Stimulated activated CD8-positive, alpha-beta memory T cell treated with anti-CD3 and anti-CD28 coated beads, Interleukin-4, amount 100 ng/mL, for 48 hours (primary cell): ENCODE measurements around the gene LONP2.
"Not testable (repeated sequence)": the region's sequence is repeated elsewhere in the genome, so short reads cannot be mapped to it uniquely, and the experiment has no call there.

Experiments
- DNase-seq: peaks from one replicate; pipeline ENCODE4 v3.0.0-alpha.2; 2020

The LONP2 gene

DNA sequence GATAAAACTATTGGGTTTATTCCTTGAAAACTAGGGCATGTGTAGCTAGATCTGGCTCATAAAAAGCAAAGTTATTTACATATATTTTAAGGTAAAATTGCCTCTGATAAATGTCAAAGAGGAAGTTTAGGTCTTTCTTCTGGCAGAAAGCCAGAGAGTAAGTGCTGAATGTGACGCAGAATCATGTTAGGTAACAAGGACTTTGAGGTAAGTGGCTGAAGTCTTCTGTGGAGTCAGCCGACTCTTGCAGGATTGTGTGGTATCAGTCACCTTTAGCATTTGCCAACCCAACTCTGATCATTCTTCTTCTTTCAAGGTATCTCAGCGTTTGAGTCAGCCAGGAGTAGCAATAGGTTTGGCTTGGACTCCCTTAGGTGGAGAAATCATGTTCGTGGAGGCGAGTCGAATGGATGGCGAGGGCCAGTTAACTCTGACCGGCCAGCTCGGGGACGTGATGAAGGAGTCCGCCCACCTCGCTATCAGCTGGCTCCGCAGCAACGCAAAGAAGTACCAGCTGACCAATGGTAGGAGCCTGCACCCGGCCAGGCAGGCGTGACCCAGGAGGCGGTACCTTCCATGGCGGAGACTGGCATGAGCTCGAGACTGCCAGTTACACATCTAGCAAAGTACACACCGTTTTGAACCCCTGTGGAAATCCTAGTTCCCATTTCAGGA, 103.2 kb downstream of the LONP2 start:
- DNase-seq, result no peak

DNA sequence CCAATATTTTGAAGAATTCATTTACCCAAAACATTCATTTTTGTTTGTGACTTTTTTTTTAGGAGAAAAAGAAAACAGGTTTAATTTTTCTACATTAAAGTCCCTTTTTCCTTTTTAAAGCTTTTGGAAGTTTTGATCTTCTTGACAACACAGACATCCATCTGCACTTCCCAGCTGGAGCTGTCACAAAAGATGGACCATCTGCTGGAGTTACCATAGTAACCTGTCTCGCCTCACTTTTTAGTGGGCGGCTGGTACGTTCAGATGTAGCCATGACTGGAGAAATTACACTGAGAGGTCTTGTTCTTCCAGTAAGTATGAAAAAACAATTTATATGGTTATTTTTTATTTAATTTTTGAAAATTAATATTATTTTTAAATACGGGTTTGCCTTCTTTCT, 103.9 kb downstream of the LONP2 start:
- no peak for DNase-seq

DNA sequence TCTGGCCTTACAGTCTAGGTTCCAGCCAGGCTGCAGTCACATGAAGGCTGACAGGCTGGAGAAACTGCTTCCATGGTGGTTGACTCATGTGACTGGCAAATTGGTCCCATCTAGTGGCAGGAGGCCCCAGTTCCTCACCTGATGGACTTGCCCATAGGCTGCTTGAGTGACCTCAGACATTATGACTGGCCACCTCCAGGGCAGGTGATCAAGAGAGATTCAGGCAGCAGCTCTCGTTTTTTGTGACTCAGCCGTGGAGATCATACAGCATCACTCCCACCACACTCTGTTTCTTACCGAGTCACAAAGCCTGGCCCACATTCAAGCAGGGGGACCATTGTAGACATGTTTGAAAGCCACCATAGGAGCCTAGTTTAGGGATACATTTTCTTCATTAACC, 106.6 kb downstream of the LONP2 start:
- peak; percentile 42 for DNase-seq

DNA sequence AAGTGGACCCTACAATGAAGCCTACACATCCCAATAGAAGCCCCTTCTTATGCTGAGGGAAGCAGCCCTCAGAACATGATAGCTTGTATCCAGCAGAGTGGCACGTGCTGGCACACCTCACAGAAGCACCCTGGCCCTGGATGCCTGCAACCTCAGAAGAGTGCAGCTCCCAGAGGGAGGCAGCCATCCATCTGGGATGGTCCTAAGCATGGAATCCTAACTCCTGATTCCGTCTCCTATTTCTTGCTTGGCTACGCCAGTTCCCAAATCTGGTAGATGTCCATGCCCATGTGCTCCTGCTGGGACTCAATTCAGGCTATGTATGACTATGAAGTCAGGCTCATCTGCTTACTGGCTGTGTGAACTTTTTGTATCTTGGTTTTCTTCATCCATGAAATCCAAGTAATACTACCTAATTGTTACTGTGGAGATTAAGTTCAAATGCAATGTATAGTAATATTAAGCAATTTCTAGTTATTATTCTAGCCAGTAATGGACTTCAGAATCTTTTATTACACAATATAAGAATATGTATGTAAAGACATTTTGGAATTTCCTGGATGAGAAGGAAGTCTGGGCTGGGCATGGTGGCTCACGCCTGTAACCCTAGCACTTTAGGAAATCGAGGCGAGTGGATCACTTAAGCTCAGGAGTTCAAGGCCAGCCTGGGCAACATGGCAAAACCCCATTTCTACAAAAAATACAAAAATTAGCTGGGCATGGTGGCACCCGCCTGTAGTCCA, 108.7 kb downstream of the LONP2 start:
- no peak for DNase-seq

DNA sequence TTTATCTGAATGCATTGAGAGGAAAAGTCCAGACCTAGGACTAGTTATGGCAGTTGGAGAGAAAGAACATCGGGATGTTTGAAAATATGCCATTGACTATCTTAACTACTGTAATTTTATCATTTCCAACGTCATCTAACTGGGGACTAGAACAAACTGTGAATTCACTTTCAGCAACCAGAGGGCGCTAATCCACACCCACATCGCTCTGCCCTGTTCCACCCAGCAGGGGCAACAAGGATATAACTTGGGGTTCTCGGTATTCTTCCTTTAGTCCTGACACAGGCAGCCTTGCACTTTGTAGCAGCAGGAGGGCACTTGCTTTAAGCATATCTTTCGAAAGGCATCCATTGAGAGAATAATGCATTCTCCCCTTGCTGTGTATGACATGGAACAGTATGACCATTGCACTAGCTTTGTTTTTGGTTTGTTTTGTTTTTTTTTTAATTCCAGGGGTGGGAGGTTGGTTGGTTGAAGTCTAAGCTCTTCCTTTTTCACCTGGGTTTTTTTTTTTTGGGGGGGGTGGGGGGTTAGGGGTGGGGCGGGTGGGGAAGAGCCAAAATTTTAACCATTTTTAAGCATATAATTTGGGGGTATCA, 109.6 kb downstream of the LONP2 start:
- DNase-seq, result peak; percentile 68

DNA sequence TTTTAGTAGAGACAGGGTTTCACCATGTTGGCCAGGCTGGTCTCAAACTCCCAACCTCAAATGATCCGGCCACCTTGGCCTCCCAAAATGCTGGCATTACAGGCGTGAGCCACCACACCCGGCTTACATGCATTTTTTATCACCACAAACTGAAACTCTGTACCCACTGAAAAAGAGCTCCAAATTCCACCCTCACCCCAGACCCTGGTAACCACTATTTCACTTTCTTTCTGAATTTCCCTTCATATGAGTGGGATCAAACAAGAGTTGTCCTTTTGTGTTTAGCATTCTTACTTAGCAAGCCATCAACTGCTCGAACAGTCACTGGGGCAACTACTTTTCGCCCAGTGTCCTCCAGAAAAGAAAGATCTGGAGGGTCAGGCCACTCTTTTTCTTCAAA, 110.3 kb downstream of the LONP2 start:
- peak; percentile 39 for DNase-seq

DNA sequence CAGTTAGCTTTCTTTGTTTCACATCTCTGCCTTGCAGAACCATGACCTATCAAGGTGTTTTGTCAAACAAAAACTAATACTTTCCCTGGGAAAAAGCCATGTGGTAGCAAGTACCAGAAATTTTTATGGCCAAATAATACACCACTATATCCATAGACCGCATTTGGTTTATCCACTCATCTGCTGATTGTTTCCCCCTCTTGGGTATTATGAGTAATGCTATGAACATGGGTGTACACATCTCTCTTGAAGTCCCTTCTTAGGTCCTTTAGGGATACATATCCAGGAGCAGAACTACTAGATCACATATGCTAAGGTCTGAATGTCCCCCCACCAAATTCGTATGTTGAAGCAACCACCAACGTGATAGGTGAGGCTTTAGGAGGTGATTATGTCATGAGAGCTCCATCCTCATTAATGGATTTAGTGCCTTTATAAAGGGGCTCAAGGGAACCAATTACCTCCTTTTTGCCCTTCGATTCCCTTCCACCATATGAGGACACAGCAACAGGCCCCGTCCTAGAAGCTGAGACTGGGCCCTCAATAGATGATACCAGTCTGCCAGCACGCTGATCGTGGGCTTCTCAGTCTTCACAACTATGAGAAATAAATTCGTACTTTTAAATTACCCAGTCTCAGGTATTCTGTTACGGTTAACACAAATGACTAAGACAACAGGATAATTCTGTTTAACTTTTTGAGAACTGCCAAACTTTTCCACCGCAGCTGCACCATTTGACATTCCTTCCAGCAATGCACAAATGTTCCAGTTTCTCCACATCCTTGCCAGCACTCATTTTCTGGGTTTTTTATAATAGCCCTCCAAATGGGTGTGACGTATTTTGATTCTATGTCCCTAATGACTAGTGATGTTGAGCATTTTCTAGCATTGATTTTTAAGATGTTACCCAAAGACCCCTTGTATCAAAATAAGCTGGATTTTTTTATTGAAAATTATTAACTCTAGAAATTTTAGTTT, 111.1 kb downstream of the LONP2 start:
- no peak for DNase-seq

DNA sequence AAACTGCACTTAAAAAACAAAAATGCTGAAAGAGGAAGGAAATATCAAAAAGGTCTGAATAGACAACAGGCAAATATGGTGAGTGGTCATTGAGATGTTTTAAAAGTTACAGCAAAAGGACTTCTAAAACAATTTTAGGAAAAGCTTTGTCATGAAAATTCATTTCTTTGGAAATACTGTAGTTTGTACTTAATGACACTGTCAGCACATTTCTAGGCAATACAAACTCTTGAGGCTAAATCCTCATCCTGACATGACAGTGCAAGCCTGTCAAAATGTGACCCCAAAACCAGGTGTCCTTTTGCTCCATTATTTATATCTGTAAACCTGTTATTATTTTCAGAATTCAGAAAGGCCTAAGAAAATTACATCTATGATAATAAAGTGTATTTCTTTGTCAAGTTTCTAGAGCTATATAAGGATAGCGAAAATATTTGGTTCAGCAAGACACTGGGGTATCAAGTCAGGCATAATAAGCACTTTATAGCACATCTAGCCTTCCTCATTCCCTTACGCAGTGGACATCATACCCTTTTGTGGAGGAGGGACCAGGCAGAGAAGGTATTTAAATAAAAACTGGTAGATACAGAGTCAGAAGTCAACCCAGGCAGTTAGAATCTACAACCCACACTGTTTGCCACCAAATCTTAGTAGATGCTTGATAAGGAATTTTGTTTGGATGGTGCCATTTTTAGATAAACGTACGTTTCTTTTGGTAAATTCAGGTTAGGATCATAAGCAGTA, 112.7 kb downstream of the LONP2 start:
- DNase-seq, result no peak

DNA sequence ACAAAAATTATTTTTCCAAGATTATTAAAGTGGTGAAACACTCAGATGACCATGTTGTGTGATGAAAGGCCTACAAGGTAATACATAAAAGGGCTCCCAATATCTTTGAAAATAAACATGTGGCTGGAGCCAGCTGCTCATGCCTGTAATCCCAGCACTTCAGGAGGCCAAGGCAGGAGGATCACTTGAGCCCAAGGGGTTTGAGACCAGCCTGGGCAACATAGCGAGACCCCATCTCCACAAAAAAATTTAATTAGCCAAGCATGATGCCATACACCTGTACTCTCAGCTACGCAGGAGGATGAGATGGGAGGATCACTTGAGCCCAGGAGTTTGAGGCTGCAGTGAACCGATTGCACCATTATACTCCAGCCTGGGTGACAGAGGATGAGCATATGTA, 114.3 kb downstream of the LONP2 start:
- no peak for DNase-seq

DNA sequence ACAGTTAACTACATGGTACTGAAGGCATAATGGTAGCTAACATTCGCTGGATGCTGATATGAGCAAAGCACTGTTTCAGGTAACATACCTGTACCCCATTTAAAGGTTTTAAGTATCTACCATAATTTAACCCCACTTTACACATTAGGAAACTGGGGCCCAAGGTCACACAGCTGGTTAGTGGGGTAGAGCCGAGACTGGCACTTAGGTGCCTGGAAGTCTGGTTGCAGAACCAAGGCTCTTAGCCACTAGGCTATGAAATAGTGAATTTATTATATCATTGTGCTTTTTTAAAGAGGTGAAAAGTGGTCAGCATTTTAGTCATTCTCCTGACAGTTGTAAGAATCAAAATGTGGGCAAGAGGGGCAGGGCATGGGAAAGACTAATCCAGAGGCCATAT, 115.9 kb downstream of the LONP2 start:
- DNase-seq, result no peak

DNA sequence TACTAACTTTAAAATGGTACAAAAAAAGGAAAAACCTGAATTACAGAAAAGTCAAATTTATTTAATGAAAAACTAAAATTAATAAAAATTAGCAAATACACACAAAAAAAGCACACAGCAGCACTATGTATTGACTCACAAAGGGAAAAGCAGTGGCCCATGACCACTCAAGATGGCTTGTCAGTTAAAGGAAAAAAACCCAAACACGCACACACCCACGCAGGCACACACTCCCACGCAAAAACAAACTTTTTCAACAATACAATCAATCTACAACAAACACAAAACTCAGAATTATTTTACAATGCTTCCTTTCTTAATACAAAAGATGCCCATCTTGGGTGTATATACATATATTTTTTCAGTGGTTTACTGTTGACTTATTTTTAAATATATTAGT, 116.9 kb downstream of the LONP2 start:
- no peak for DNase-seq

DNA sequence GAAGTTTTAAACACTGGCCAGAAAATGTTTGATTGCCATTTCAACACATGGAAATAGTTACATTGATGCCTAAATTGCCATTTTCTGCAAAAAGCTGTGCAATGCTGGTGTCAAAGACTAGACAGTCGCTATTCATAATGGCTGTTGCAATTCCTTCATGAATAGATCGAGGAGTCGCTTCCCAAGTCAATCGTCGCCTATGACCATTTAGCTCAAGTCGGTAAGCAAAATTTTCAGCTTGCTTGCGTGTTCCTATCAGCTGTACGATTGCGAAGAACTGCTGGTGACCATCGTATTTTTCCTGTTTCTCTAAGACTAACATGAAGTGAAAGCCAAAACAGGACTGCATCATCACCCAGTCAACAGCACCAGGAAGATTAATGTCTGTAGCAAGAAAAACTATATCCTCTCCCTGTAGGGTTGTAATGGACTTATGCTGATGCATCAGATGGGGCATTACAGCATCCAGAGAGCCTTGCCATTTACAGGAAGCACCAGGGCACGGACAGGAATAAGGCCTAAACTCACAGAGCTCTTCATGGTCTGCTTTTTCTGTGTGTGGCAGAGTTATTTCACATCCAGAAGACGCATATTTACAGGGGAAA, 117.5 kb downstream of the LONP2 start:
- DNase-seq, result no peak

DNA sequence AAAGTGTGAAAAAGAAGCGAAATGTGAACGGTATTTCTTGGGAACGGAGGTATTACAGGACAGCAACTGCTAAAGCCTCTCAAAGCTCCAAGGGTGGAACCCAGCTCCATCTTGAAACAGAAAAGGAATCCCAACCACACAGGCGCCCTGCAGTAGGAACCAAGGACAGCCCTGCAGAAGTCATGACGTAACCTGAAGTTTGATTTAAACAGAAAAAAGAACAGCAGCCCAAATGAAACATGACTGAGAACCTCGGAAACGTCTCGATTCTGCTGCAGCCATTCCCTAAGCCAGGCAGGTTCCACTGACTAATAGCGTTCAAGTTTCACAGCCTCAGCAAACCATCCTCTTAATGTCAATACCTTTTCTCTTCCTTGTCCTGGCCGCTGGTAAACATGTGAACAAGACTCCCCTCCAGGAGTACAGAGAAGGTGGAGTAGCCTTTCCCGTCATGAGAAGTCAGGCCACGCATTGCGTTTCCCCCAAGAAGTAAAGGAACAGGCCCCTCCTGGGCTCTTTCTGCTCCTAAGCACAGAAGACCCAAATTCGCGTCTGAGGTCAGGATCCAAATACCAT, 121.0 kb downstream of the LONP2 start:
- no peak for DNase-seq

DNA sequence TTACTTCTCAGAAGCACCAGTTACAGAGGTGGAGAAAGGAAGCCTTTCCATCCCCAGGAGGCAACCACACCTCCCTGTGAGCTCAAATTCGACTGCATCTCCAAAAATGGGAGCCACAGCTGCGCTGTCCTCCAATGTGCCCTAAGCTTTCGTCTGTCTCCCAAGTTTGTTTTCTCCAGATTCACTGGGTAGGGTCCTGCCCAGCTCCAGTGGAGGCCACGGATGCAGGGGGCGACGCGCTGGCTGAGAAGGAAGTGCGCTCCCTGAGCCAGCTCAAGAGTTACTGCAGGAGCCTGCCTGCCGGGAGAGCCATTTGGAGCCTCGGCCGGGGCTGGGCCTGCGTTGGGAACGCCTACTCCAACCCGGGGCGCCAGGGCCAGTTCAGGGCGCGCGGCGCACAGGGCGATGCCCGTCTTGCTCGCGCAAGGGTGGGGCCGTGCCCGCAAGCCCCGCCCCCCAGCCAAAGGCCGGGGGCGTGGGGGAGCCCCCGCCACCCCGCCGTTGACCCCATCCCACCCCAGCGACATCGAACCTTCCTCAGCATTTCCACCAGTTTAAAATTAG, 121.6 kb downstream of the LONP2 start:
- peak; percentile 88 for DNase-seq

DNA sequence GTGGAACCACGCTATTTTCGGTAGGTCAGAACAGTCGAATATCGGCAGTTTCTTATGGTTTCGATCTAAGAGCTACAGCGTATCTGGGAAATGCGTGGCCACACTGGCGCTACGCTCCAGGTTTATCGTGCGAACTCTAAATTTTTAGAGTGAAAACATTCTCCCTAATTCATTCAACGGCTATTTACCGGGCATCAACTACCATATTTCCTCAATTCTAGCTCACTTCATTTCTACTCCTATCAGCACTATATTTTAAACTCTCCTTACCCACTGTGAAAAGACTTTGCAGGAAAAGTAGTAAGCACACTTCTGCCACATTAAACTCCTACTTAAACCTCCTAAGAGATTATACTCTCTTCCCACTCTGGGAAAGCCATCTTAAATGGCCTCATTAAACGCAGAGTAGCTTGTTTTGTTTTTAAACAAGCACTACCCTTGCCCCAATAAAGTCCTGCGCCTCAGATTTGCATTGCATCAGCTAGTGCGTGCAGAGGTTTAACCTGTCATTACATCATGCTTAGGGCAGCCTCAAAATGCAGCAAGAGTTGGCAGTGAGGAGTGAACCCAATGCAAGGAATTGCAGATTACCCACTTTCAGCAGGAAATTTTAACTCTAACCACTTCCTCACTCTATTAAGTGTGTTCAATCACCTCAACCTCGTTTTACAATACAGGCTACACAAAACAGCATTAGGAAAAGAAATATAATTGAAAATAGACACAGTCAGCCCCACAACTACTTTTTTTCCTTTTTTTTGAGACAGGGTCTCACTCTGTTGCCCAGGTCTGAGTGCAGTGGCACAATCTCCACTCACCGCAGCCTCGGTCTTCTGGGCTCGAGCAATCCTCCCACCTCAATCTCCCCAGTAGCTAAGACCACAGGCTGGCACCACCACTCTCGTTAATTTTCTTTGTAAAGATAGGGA, 122.3 kb downstream of the LONP2 start:
- DNase-seq, result peak; percentile 60

DNA sequence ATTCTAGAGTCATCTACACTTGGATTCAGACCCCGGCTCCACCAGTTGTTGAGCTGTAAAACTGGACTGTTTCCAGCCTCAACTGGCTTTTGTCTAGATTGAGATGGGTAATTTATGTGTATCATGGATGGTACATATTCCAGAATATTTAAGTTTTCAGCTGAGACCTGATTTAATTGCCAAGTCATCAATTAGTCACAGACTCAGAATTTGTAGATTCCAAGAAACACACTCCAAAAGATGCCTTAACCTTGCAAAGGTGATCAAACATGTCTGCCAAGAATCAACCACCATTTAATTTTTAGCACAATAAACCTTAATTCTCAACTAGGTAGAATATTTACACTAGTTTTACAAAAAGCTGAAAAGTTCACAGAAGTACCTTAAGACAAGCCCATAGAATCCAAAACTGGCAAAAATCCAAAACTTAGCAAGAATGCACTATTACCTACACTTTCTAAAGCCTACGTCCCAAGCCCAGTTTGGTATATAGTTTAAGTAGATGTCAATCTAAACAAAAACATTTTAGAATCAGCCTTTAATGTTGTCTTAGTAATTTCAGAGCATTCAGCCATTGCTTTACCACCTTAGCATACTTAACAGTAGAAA, 123.4 kb downstream of the LONP2 start:
- no peak for DNase-seq

DNA sequence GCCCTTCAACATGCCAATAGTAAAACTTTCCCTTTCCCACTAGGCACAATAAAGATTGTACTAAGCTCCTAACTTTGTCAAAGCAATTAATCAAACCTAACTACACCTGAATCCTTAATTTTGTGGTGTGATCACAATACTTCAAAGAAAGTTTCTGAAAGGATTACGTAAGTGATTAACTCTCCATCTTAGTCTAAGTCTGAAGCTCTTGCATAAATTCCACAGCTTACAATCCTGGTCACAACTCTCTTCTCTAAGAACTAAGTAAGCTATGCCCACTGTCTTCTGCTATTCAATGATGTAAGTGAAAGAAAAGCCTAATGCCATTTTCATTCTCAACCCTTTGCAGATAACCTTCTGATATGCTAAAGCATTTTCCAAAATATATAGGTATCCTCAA, 125.7 kb downstream of the LONP2 start:
- no peak for DNase-seq

DNA sequence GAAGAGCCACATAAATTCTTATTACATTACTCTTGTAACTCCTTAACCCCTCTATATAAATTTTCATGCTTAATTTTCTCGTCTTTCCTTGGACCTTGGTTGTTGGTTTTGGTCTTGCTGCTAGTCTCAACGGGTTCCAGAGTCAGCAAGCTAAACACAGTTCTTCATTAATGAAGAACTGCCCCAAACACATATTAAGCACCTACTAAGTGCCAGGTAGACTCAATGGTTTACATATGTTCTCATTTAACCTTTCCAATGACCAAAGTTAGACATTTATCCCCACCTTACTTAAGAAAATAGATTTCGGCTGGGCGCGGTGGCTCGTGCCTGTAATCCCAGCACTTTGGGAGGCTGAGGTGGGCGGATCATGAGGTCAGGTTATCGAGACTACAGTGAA, 126.1 kb downstream of the LONP2 start:
- DNase-seq, result no peak

DNA sequence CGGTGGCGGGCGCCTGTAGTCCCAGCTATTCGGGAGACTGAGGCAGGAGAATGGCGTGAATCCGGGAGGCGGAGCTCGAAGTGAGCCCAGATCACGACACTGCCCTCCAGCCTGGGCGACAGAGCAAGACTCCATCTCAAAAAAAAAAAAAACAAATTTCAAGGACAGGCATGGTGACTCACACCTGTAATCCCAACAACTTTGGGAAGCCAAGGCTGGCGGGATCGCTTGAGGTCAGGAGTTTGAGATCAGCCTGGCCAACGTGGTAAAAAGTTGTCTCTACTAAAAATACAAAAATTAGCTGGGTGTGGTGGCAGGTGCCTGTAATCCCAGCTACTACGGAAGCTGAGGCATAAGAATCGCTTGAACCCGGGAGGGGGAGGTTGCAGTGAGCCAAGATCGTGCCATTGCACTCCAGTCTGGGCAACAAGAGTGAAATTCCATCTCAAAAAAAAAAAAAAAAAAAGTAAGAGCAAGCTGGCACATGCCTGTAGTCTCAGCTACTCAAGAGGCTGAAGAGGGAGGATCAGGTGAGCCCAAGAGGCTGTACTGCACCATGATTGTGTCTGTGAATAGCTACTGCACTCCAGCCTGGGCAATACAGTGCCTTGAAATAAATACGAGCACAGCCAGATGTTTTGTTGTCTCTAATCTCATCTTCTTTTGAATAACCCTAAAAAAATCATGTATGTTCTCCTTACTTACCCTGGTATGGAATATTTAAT, 126.7 kb downstream of the LONP2 start:
- not testable (repeated sequence) for DNase-seq
